ENCODE data around the gene MAP4K2. TPM values are rescaled to one million over a fixed set of nuclear protein-coding genes. Genes with fewer than 3 reads are reported as not detected.

MAP4K2 gene
- total RNA-seq, 1 experiment from 2014 or later, result 16.8 TPM

- no peak overlapping the region for H3K27ac Mint-ChIP-seq (ENCODE audit: unreplicated experiment)
- TF ChIP-seq CTCF (IDR thresholded peaks at IDR 0.05; ENCODE audit: insufficient read depth in 1 of 2, low read depth in 1 of 2, low read length in 1 of 2, severe bottlenecking in 1 of 2, unreplicated experiment in 1 of 2), result peak; percentile 87 to 95
- H3K4me3 Mint-ChIP-seq (ENCODE audit: unreplicated experiment), result peak overlapping the region; percentile 69
- BruUV-seq (replicated peaks), result no TSS peak
- DNase-seq, result peak; percentile 68 to 91
- H3K27me3 ChIP-seq (replicated peaks; ENCODE audit: control insufficient read depth, insufficient read depth, low read length), result no peaks in the 10 kb centered on the region
- H3K9me3 Mint-ChIP-seq (ENCODE audit: unreplicated experiment), result no peaks in the 10 kb centered on the region
- H3K36me3 Mint-ChIP-seq (ENCODE audit: insufficient read depth, unreplicated experiment), result peaks cover 9% of the 10 kb centered on the region
- H3K9me3 ChIP-seq, result no peaks in the 10 kb centered on the region
- POLR2A ChIA-PET, result interaction anchor here (0.6 to 1.6 kb wide), 2 partner anchors 34 to 36 kb away, joined by 3 to 10 read pairs; partner anchors contain the start of gene SF1
- CTCF ChIA-PET, result interaction anchor here (0.6 to 2.4 kb wide), 12 partner anchors 27 to 442 kb away, joined by 3 to 11 read pairs (median 4); partner anchors contain the start of genes MEN1, PRDX5 and SF1
- peaks cover 9% of the 10 kb centered on the region for H3K4me1 Mint-ChIP-seq (ENCODE audit: low read depth, unreplicated experiment)
- H3K36me3 ChIP-seq (ENCODE audit: control insufficient read depth, insufficient read depth, low read length), result no peaks in the 10 kb centered on the region
- intact Hi-C loops (cut with micrococcal nuclease; ENCODE audit: unreplicated experiment), result loop anchor here (1.0 kb wide), 1 partner anchor 55 kb away; no protein-coding TSS in a partner anchor
- peaks cover 6% of the 10 kb centered on the region for H3K27me3 Mint-ChIP-seq (ENCODE audit: insufficient read depth, unreplicated experiment)
- H3K4me3 ChIP-seq (ENCODE audit: low read depth, low read length), result peak overlapping the region; percentile 59
- H3K4me1 ChIP-seq, result peaks cover 38% of the 10 kb centered on the region
Measured at GRCh38 chr11:64742889-64743590, 60.0 kb downstream of the MAP4K2 start.

GRCh38 chr11:64742087-64742888 lies 60.7 kb downstream of the MAP4K2 start:
- Mint-ChIP-seq H3K9me3 (ENCODE audit: unreplicated experiment) (no peaks in the 10 kb centered on the region), H3K27ac (ENCODE audit: unreplicated experiment) (peak overlapping the region; percentile 53)

More at GRCh38 chr11:64742087-64742888, 60.7 kb downstream of the MAP4K2 start:
- H3K4me1 Mint-ChIP-seq (ENCODE audit: low read depth, unreplicated experiment), result peaks cover 9% of the 10 kb centered on the region
- peaks cover 6% of the 10 kb centered on the region for H3K27me3 Mint-ChIP-seq (ENCODE audit: insufficient read depth, unreplicated experiment)
- no peaks in the 10 kb centered on the region for H3K36me3 ChIP-seq (ENCODE audit: control insufficient read depth, insufficient read depth, low read length)
- H3K36me3 Mint-ChIP-seq (ENCODE audit: insufficient read depth, unreplicated experiment), result peaks cover 7% of the 10 kb centered on the region
- no peaks in the 10 kb centered on the region for H3K9me3 ChIP-seq
- H3K4me3 ChIP-seq (ENCODE audit: low read depth, low read length), result peak overlapping the region; percentile 59
- no peak for DNase-seq
- no peaks in the 10 kb centered on the region for H3K27me3 ChIP-seq (replicated peaks; ENCODE audit: control insufficient read depth, insufficient read depth, low read length)
- no TSS peak for BruUV-seq (replicated peaks)
- POLR2A ChIA-PET, result interaction anchor here (1.6 kb wide), 1 partner anchor 36 kb away, joined by 10 read pairs; the partner anchor contains the start of gene SF1
- H3K4me1 ChIP-seq, result peaks cover 38% of the 10 kb centered on the region
- intact Hi-C loops (cut with micrococcal nuclease; ENCODE audit: unreplicated experiment), result no loop called here
- TF ChIP-seq CTCF (IDR thresholded peaks at IDR 0.05; ENCODE audit: insufficient read depth in 1 of 2, low read depth in 1 of 2, low read length in 1 of 2, severe bottlenecking in 1 of 2, unreplicated experiment in 1 of 2), result no peak
- CTCF ChIA-PET, result interaction anchor here (0.5 to 2.4 kb wide), 8 partner anchors 36 to 441 kb away, joined by 3 to 11 read pairs (median 4); partner anchors contain the start of genes MEN1 and SF1
- H3K4me3 Mint-ChIP-seq (ENCODE audit: unreplicated experiment), result peak overlapping the region; percentile 69
